HepG2 (cell line): Measurements from ENCODE around the gene NBR1. TPM values are rescaled to one million over a fixed set of nuclear protein-coding genes. Genes with fewer than 3 reads are reported as not detected.

Experiments used
- AHDC1 ChIP-seq: sonication (generic); formaldehyde crosslinking; IDR thresholded peaks from 2 replicates; pipeline ENCODE4 v1.5.1; 2020; ENCODE audit warnings: mild to moderate bottlenecking, missing genetic modification reagents, borderline replicate concordance
- BATF2 ChIP-seq: sonication (generic); formaldehyde crosslinking; IDR thresholded peaks from 2 replicates; pipeline ENCODE4 v1.8.0; 2022; ENCODE audit warnings: mild to moderate bottlenecking, missing genetic modification reagents, moderate library complexity
- CBFB ChIP-seq: sonication (generic); formaldehyde crosslinking; IDR thresholded peaks from 2 replicates; pipeline ENCODE4 v1.4.0; 2020; ENCODE audit warnings: missing genetic modification reagents
- ELF4 ChIP-seq: sonication (generic); formaldehyde crosslinking; IDR thresholded peaks from 2 replicates; pipeline ENCODE4 v1.5.0; 2020; ENCODE audit warnings: missing genetic modification reagents, mild to moderate bottlenecking, moderate library complexity, borderline replicate concordance
- FOXM1 ChIP-seq: sonication (generic); formaldehyde crosslinking; IDR thresholded peaks from 2 replicates; pipeline ENCODE4 v1.5.0; 2020; ENCODE audit warnings: missing genetic modification reagents
- MAFK ChIP-seq, 2 experiments: IDR thresholded peaks in 1 of 2; conservative IDR thresholded peaks in 1 of 2; 2 replicates each; pipeline ENCODE4 v1.6.1; 2011; ENCODE audit warnings: improper control_type of control experiment in 2 of 2, low read length in 2 of 2
- MBD4 ChIP-seq: IDR thresholded peaks from 2 replicates; pipeline ENCODE4 v1.6.1; 2012; ENCODE audit warnings: low read length, inconsistent platforms, borderline replicate concordance
- NR1H2 ChIP-seq: sonication (generic); formaldehyde crosslinking; IDR thresholded peaks from 2 replicates; pipeline ENCODE4 v1.8.1; 2022; ENCODE audit warnings: low read depth, missing genetic modification reagents, borderline replicate concordance
- PAX8 ChIP-seq: sonication (generic); formaldehyde crosslinking; IDR thresholded peaks from 2 replicates; pipeline ENCODE4 v1.8.0; 2022; ENCODE audit warnings: mild to moderate bottlenecking, missing genetic modification reagents, borderline replicate concordance
- PBX3 ChIP-seq: sonication (generic); formaldehyde crosslinking; IDR thresholded peaks from 2 replicates; pipeline ENCODE4 v1.8.1; 2023; ENCODE audit warnings: missing genetic modification reagents, inconsistent platforms, borderline replicate concordance
- RELA ChIP-seq: sonication (generic); formaldehyde crosslinking; IDR thresholded peaks from 2 replicates; pipeline ENCODE4 v1.4.0; 2020; ENCODE audit warnings: missing genetic modification reagents
- REPIN1 ChIP-seq: sonication (generic); formaldehyde crosslinking; IDR thresholded peaks from 2 replicates; pipeline ENCODE4 v1.8.0; 2022; ENCODE audit warnings: missing genetic modification reagents, low read depth, mild to moderate bottlenecking, borderline replicate concordance
- REXO4 ChIP-seq: sonication (generic); formaldehyde crosslinking; IDR thresholded peaks from 2 replicates; pipeline ENCODE4 v1.8.0; 2022; ENCODE audit warnings: missing genetic modification reagents, mild to moderate bottlenecking, borderline replicate concordance
- ZFP90 ChIP-seq: sonication (generic); formaldehyde crosslinking; IDR thresholded peaks from 2 replicates; pipeline ENCODE4 v1.8.0; 2022; ENCODE audit warnings: missing genetic modification reagents, mild to moderate bottlenecking, inconsistent platforms, borderline replicate concordance
- ZNF292 ChIP-seq: sonication (generic); formaldehyde crosslinking; IDR thresholded peaks from 2 replicates; pipeline ENCODE4 v1.8.1; 2022; ENCODE audit warnings: mild to moderate bottlenecking, low read depth, missing genetic modification reagents, borderline replicate concordance
- ZNF510 ChIP-seq: sonication (generic); formaldehyde crosslinking; IDR thresholded peaks from 2 replicates; pipeline ENCODE4 v1.4.0; 2020; ENCODE audit warnings: low read depth, mild to moderate bottlenecking, missing genetic modification reagents
- ZNF577 ChIP-seq: sonication (generic); formaldehyde crosslinking; IDR thresholded peaks from 2 replicates; pipeline ENCODE4 v1.4.0; 2020; ENCODE audit warnings: mild to moderate bottlenecking, low read depth, missing genetic modification reagents, borderline replicate concordance
- ZNF75D ChIP-seq: sonication (generic); formaldehyde crosslinking; IDR thresholded peaks from 2 replicates; pipeline ENCODE4 v1.8.1; 2023; ENCODE audit warnings: missing genetic modification reagents, mild to moderate bottlenecking, borderline replicate concordance
- ZNF773 ChIP-seq: sonication (generic); formaldehyde crosslinking; IDR thresholded peaks from 2 replicates; pipeline ENCODE4 v1.4.0; 2020; ENCODE audit warnings: missing genetic modification reagents, borderline replicate concordance
- polyA plus RNA-seq, 8 experiments: library from polyadenylated mRNA; depleted of rRNA in 3 of 8; stranded (reverse) in 7 of 8; unstranded in 1 of 8; fragments of >200 nt; fragmentation: Illumina TruSeq in 4 of 8; extraction: Trizol in 4 of 8; gene quantifications; 2 replicates each; pipeline versions ENCODE4 v1.2.1 to v1.2.3, GENCODE V29; 2011 to 2016; ENCODE audit warnings: low read depth in 4 of 8, missing spikeins in 1 of 8, mixed read lengths in 1 of 8; ENCODE audit not compliant: insufficient read depth in 1 of 8
- total RNA-seq, 5 experiments: library from RNA; depleted of rRNA; stranded (reverse); fragments of >200 nt; fragmentation: Illumina TruSeq; extraction: Trizol; gene quantifications; 2 replicates each; pipeline ENCODE4 v1.2.3, GENCODE V29; 2016; ENCODE audit warnings: low read depth in 1 of 5

Gene NBR1
- total and polyA plus RNA-seq, 2 of the 13 experiments (the other 11 are each of a cell fraction or from before 2014, with no cell fraction given) = 51.7 to 121 TPM

GRCh38 chr17:43216762-43217613 is 46.0 kb downstream of the NBR1 start (continued):
- TF ChIP-seq REPIN1 (peak; percentile 97), BATF2 (CRISPR knock-in tag) (no peak; the same call in 1 of the 2 replicates), NR1H2 (no peak), MBD4 (peak; percentile 45; the same call in 1 of the 2 replicates), FOXM1 (CRISPR knock-in tag) (no peak), ZFP90 (CRISPR knock-in tag) (peak; percentile 93), CBFB (CRISPR knock-in tag) (peak; percentile 25; the same call in 1 of the 2 replicates), PBX3 (CRISPR knock-in tag) (no peak), PAX8 (peak; percentile 62; the same call in 1 of the 2 replicates), AHDC1 (CRISPR knock-in tag) (peak; percentile 73; the same call in 1 of the 2 replicates), ZNF577 (no peak), REXO4 (CRISPR knock-in tag) (no peak), ELF4 (CRISPR knock-in tag) (peak; percentile 78; the same call in 1 of the 2 replicates), ZNF510 (peak; percentile 98; the same call in 1 of the 2 replicates), ZNF292 (CRISPR knock-in tag) (peak; percentile 82; the same call in 1 of the 2 replicates), MAFK (conservative IDR thresholded peaks at IDR 0.05 in 1 of 2, IDR thresholded peaks at IDR 0.05 in 1 of 2; ENCODE audit: low read length in 2 of 2) (peak; percentile 72 to 87), ZNF773 (CRISPR knock-in tag) (no peak), ZNF75D (peak; percentile 82; the same call in 1 of the 2 replicates), RELA (no peak)
